ENCODE results near the gene MALL. TPM values are rescaled to one million over a fixed set of nuclear protein-coding genes. Genes with fewer than 3 reads are reported as not detected.

MALL gene
- total and polyA plus RNA-seq, 4 donors: 1.6 to 4.2 (median 2.7) TPM

DNA sequence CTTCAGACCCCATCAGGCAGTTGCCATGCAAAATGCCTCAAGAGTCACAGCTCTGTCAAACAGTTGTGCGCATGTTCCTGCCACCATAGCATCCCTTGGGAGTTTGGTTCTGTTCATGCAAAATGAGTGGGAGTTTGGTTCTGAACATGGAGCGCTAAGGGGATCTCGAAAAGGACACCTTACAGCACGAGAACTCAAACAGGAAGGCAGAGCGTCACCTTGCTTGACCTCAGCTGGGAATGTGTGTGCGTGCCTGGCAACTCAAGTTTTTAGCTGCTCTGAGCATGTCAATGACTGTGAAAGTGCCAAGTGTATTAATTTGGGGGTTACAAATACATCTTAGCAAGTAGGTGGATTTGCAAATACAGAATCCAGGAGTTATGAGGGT lies 16.6 kb downstream of the MALL start:
- H3K27ac ChIP-seq (ENCODE audit: low read depth in 1 of 2, low read length in 2 of 2): no peak overlapping the region
- no peaks in the 10 kb centered on the region for H3K36me3 ChIP-seq (ENCODE audit: control insufficient read depth in 4 of 4, insufficient read depth in 3 of 4, low read depth in 1 of 4, low read length in 3 of 4)
- H3K4me3 ChIP-seq (ENCODE audit: low read depth in 1 of 3, low read length in 3 of 3): no peak overlapping the region
- WGBS: 87% methylated on average over 6 of the region's 6 CpGs
- H3K9ac ChIP-seq (ENCODE audit: low read depth in 1 of 2, low read length in 2 of 2): no peak overlapping the region
- H3K4me1 ChIP-seq (ENCODE audit: control insufficient read depth in 4 of 4, insufficient read depth in 4 of 4, low read length in 3 of 4): peaks cover 0 to 3% (median under 1%) of the 10 kb centered on the region in 4 donors
- H3K9me3 ChIP-seq (ENCODE audit: control insufficient read depth in 4 of 4, low read length in 3 of 4): no peaks in the 10 kb centered on the region
- DNase-seq (ENCODE audit: low spot score): peak; percentile 21
- TF ChIP-seq, protein P1, sequence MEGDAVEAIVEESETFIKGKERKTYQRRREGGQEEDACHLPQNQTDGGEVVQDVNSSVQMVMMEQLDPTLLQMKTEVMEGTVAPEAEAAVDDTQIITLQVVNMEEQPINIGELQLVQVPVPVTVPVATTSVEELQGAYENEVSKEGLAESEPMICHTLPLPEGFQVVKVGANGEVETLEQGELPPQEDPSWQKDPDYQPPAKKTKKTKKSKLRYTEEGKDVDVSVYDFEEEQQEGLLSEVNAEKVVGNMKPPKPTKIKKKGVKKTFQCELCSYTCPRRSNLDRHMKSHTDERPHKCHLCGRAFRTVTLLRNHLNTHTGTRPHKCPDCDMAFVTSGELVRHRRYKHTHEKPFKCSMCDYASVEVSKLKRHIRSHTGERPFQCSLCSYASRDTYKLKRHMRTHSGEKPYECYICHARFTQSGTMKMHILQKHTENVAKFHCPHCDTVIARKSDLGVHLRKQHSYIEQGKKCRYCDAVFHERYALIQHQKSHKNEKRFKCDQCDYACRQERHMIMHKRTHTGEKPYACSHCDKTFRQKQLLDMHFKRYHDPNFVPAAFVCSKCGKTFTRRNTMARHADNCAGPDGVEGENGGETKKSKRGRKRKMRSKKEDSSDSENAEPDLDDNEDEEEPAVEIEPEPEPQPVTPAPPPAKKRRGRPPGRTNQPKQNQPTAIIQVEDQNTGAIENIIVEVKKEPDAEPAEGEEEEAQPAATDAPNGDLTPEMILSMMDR (IDR thresholded peaks at IDR 0.05; ENCODE audit: low read depth, low read length, missing input control): no peak
- TF ChIP-seq, protein P2, sequence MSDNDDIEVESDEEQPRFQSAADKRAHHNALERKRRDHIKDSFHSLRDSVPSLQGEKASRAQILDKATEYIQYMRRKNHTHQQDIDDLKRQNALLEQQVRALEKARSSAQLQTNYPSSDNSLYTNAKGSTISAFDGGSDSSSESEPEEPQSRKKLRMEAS (IDR thresholded peaks at IDR 0.05): no peak
- no peak for TF ChIP-seq TAF1 (conservative IDR thresholded peaks at IDR 0.05)
- TF ChIP-seq NR2F2 (IDR thresholded peaks at IDR 0.05): no peak
- no peak for TF ChIP-seq FOXA2 (IDR thresholded peaks at IDR 0.05)
- no peak for TF ChIP-seq JUND (IDR thresholded peaks at IDR 0.05)
- TF ChIP-seq HNF4G (IDR thresholded peaks at IDR 0.05): no peak
- TF ChIP-seq FOXA1 (IDR thresholded peaks at IDR 0.05): no peak
- TF ChIP-seq, protein P3, sequence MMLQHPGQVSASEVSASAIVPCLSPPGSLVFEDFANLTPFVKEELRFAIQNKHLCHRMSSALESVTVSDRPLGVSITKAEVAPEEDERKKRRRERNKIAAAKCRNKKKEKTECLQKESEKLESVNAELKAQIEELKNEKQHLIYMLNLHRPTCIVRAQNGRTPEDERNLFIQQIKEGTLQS (IDR thresholded peaks at IDR 0.05): no peak
- TF ChIP-seq SP1 (IDR thresholded peaks at IDR 0.05): no peak
- no peak for TF ChIP-seq RAD21 (IDR thresholded peaks at IDR 0.05)
- TF ChIP-seq HNF4A (conservative IDR thresholded peaks at IDR 0.05): no peak
- no peak for TF ChIP-seq YY1 (IDR thresholded peaks at IDR 0.05)
- TF ChIP-seq RXRA (IDR thresholded peaks at IDR 0.05): no peak
- H3K27me3 ChIP-seq (ENCODE audit: control insufficient read depth in 4 of 4, insufficient read depth in 4 of 4, low read length in 3 of 4): no peaks in the 10 kb centered on the region

DNA sequence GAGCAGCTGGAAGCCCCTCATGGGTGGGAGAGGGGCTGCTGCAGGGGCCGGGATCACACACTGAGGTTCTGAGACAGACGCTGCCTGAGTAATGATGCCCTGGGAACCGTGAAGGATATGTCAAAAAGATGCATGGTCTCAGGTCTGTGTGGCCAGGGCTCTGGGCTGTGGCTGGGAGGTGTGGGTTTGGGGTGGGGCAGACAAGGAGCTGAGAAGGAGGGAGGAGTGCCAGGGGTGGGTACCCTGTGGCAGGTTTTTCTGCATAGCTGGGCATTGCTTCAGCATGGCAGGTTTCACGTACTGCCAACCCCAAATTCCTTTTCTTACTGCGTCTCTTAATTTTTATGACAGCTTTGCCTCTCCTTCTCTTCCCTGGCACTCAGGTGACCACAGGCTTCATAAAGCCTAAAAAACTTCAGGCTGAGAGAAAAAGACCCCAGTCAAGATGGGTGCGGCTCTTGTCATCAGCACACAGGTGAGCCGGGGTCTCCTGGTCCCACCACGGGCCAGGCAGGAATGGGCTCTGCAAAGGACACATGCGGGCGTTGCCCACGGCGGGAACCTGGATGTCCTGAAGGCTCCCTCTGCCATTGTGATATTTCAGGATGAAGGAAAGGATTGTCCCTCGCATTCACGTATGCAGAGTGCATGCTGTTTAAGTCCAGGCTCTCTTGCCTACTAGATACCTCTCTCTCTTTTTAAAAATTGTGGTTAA lies 18.0 kb downstream of the MALL start:
- Histone ChIP-seq H3K36me3 (ENCODE audit: control insufficient read depth in 4 of 4, insufficient read depth in 3 of 4, low read depth in 1 of 4, low read length in 3 of 4) (no peaks in the 10 kb centered on the region), H3K27ac (ENCODE audit: low read depth in 1 of 2, low read length in 2 of 2) (no peak overlapping the region), H3K9me3 (ENCODE audit: control insufficient read depth in 4 of 4, low read length in 3 of 4) (no peaks in the 10 kb centered on the region), H3K9ac (ENCODE audit: low read depth in 1 of 2, low read length in 2 of 2) (no peak overlapping the region), H3K4me1 (ENCODE audit: control insufficient read depth in 4 of 4, insufficient read depth in 4 of 4, low read length in 3 of 4) (peaks cover 0 to 3% (median under 1%) of the 10 kb centered on the region in 4 donors), H3K4me3 (ENCODE audit: low read depth in 1 of 3, low read length in 3 of 3) (no peak overlapping the region), H3K27me3 (ENCODE audit: control insufficient read depth in 4 of 4, insufficient read depth in 4 of 4, low read length in 3 of 4) (no peaks in the 10 kb centered on the region)
- TF ChIP-seq EGR1 (IDR thresholded peaks at IDR 0.05; ENCODE audit: low read depth in 2 of 2) (no peak), NR2F2 (IDR thresholded peaks at IDR 0.05) (no peak), YY1 (IDR thresholded peaks at IDR 0.05) (no peak), FOXA2 (IDR thresholded peaks at IDR 0.05) (no peak), HNF4A (conservative IDR thresholded peaks at IDR 0.05) (no peak), FOXA1 (IDR thresholded peaks at IDR 0.05) (no peak), SP1 (IDR thresholded peaks at IDR 0.05) (no peak)
- TF ChIP-seq, protein P2 (IDR thresholded peaks at IDR 0.05): no peak
- TF ChIP-seq, protein P4, sequence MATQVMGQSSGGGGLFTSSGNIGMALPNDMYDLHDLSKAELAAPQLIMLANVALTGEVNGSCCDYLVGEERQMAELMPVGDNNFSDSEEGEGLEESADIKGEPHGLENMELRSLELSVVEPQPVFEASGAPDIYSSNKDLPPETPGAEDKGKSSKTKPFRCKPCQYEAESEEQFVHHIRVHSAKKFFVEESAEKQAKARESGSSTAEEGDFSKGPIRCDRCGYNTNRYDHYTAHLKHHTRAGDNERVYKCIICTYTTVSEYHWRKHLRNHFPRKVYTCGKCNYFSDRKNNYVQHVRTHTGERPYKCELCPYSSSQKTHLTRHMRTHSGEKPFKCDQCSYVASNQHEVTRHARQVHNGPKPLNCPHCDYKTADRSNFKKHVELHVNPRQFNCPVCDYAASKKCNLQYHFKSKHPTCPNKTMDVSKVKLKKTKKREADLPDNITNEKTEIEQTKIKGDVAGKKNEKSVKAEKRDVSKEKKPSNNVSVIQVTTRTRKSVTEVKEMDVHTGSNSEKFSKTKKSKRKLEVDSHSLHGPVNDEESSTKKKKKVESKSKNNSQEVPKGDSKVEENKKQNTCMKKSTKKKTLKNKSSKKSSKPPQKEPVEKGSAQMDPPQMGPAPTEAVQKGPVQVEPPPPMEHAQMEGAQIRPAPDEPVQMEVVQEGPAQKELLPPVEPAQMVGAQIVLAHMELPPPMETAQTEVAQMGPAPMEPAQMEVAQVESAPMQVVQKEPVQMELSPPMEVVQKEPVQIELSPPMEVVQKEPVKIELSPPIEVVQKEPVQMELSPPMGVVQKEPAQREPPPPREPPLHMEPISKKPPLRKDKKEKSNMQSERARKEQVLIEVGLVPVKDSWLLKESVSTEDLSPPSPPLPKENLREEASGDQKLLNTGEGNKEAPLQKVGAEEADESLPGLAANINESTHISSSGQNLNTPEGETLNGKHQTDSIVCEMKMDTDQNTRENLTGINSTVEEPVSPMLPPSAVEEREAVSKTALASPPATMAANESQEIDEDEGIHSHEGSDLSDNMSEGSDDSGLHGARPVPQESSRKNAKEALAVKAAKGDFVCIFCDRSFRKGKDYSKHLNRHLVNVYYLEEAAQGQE (IDR thresholded peaks at IDR 0.05): no peak
- WGBS: 80% methylated on average over 14 of the region's 14 CpGs
- peak; percentile 19 for DNase-seq (ENCODE audit: low spot score)

Data from liver (tissue), 9 donors.